Upper lobe of right lung (tissue), 1 donor: ENCODE data around the gene SLC35E2B. TPM values are rescaled to one million over a fixed set of nuclear protein-coding genes. Genes with fewer than 3 reads are reported as not detected.

Experiments used
- ATAC-seq: fragments of 200-7000 bp; cut with Tn5 transposase; one replicate; pipeline ENCODE4 v1.9.1; 2020; ENCODE audit warnings: mild to moderate bottlenecking, moderate library complexity
- DNase-seq: peaks from one replicate; pipeline ENCODE4 v3.0.0-alpha.2; 2020
- H3K27ac ChIP-seq: fragments of 200-600 bp; one replicate; pipeline ENCODE4 v1.8.0; 2022
- H3K27me3 ChIP-seq: fragments of 200-600 bp; one replicate; pipeline ENCODE4 v1.8.0; 2022; ENCODE audit warnings: mild to moderate bottlenecking
- H3K36me3 ChIP-seq: fragments of 200-600 bp; one replicate; pipeline ENCODE4 v1.8.0; 2022
- H3K4me1 ChIP-seq: fragments of 200-600 bp; one replicate; pipeline ENCODE4 v1.8.0; 2022
- H3K4me3 ChIP-seq: fragments of 200-600 bp; one replicate; pipeline ENCODE4 v1.8.0; 2022; ENCODE audit warnings: mild to moderate bottlenecking
- H3K9me3 ChIP-seq: fragments of 200-600 bp; one replicate; pipeline ENCODE4 v1.8.0; 2022
- CTCF ChIP-seq: fragments of 200-600 bp; IDR thresholded peaks from one replicate; pipeline ENCODE4 v1.8.0; 2022; ENCODE audit warnings: antibody characterized with exemption
- intact Hi-C: fragments of 100-400 bp; cut with DNase I; formaldehyde crosslinking; loops from one replicate; pipeline ENCODE4 v1.11.0; 2022
- total RNA-seq: library from RNA; stranded (reverse); fragmentation: NEBNext Ultra II Directional; extraction: Animal tissue kit (Norgen Biotek cat#: 25700); gene quantifications from one replicate; pipeline ENCODE4 v1.2.1, GENCODE V29; 2021
- donor health status: DM: no; HTN: yes; CAD: no; lungs with severe emphysema.

SLC35E2B gene
- total RNA-seq, 1 donor from 2014 or later = 49.8 TPM

GRCh38 chr1:1671365-1672119 is 21.1 kb downstream of the SLC35E2B start:
- no peaks in the 10 kb centered on the region for H3K4me1 ChIP-seq
- intact Hi-C loops = no loop called here
- H3K9me3 ChIP-seq = no peaks in the 10 kb centered on the region
- no peak for TF ChIP-seq CTCF
- no peak overlapping the region for H3K4me3 ChIP-seq
- H3K36me3 ChIP-seq = peaks cover 49% of the 10 kb centered on the region
- DNase-seq (peak; percentile 58), ATAC-seq (no peak)
- no peaks in the 10 kb centered on the region for H3K27me3 ChIP-seq
- no peak overlapping the region for H3K27ac ChIP-seq

GRCh38 chr1:1670866-1671265 is 21.7 kb downstream of the SLC35E2B start:
- Histone ChIP-seq H3K4me1 (no peaks in the 10 kb centered on the region), H3K9me3 (no peaks in the 10 kb centered on the region), H3K4me3 (no peak overlapping the region), H3K27me3 (no peaks in the 10 kb centered on the region), H3K27ac (no peak overlapping the region), H3K36me3 (peaks cover 56% of the 10 kb centered on the region)
- ATAC-seq (no peak), DNase-seq (peak; percentile 53)
- no peak for TF ChIP-seq CTCF
- intact Hi-C loops = no loop called here

GRCh38 chr1:1669468-1670440 is 22.8 kb downstream of the SLC35E2B start:
- no peak overlapping the region for H3K4me3 ChIP-seq
- no peak for ATAC-seq
- H3K9me3 ChIP-seq = no peaks in the 10 kb centered on the region
- no peaks in the 10 kb centered on the region for H3K27me3 ChIP-seq
- H3K27ac ChIP-seq = no peak overlapping the region
- intact Hi-C loops = no loop called here
- H3K36me3 ChIP-seq = peaks cover 67% of the 10 kb centered on the region
- DNase-seq = peak; percentile 54
- TF ChIP-seq CTCF = no peak
- no peaks in the 10 kb centered on the region for H3K4me1 ChIP-seq

GRCh38 chr1:1666526-1666925 is 26.1 kb downstream of the SLC35E2B start:
- no peak for ATAC-seq
- intact Hi-C loops = no loop called here

GRCh38 chr1:1665815-1666251 is 26.8 kb downstream of the SLC35E2B start:
- TF ChIP-seq CTCF = peak; percentile 52
- intact Hi-C loops = no loop called here
- ATAC-seq = peak; percentile 60
- Histone ChIP-seq H3K4me3 (no peak overlapping the region), H3K4me1 (no peaks in the 10 kb centered on the region), H3K27ac (no peak overlapping the region), H3K36me3 (peaks cover 44% of the 10 kb centered on the region), H3K9me3 (no peaks in the 10 kb centered on the region), H3K27me3 (no peaks in the 10 kb centered on the region)
- peak; percentile 67 for DNase-seq

More at GRCh38 chr1:1666526-1666925, 26.1 kb downstream of the SLC35E2B start:
- H3K4me1 ChIP-seq = no peaks in the 10 kb centered on the region
- no peak for TF ChIP-seq CTCF
- peaks cover 51% of the 10 kb centered on the region for H3K36me3 ChIP-seq
- no peaks in the 10 kb centered on the region for H3K9me3 ChIP-seq
- no peak overlapping the region for H3K4me3 ChIP-seq
- H3K27me3 ChIP-seq = no peaks in the 10 kb centered on the region
- peak; percentile 48 for DNase-seq
- no peak overlapping the region for H3K27ac ChIP-seq
